Activated B cell treated with CpG ODN at 0.5 μM for 24 hours (primary cell): ENCODE data around the gene CDHR2. TPM values are rescaled to one million over a fixed set of nuclear protein-coding genes. Genes with fewer than 3 reads are reported as not detected.

Source experiments
- ATAC-seq: fragments of 200-7000 bp; cut with Tn5 transposase; one replicate; pipeline ENCODE4 v1.10.0; 2021; ENCODE audit warnings: low read depth, mild to moderate bottlenecking, moderate library complexity
- CTCF ChIA-PET: fragments of 350-600 bp; sonication (Branson Sonifier 250); formaldehyde crosslinking; loops from one replicate; lab custom pipeline; 2021; ENCODE audit warnings: antibody characterized with exemption; lab: Charles Lee
- POLR2A ChIA-PET: fragments of 350-600 bp; sonication (Branson Sonifier 250); formaldehyde crosslinking; loops from one replicate; lab custom pipeline; 2021; ENCODE audit warnings: antibody characterized with exemption; lab: Charles Lee
- DNase-seq: peaks from one replicate; pipeline ENCODE4 v3.0.0; 2022
- H3K27ac Mint-ChIP-seq: one replicate; pipeline ENCODE4 v1.8.0; 2020; ENCODE audit warnings: mixed read lengths
- H3K27me3 Mint-ChIP-seq: one replicate; pipeline ENCODE4 v1.8.0; 2021; ENCODE audit warnings: mixed read lengths
- H3K36me3 Mint-ChIP-seq: one replicate; pipeline ENCODE4 v1.8.0; 2021; ENCODE audit warnings: low read depth, mixed read lengths
- H3K4me1 Mint-ChIP-seq: one replicate; pipeline ENCODE4 v1.8.0; 2021; ENCODE audit warnings: mixed read lengths
- H3K4me3 Mint-ChIP-seq: one replicate; pipeline ENCODE4 v1.8.0; 2020; ENCODE audit warnings: mild to moderate bottlenecking, mixed read lengths
- H3K9me3 Mint-ChIP-seq: one replicate; pipeline ENCODE4 v1.8.0; 2020; ENCODE audit warnings: mixed read lengths
- CTCF ChIP-seq: fragments of 200-600 bp; IDR thresholded peaks from one replicate; pipeline ENCODE4 v1.8.0; 2022; ENCODE audit warnings: antibody characterized with exemption, mild to moderate bottlenecking
- intact Hi-C: fragments of 100-400 bp; cut with micrococcal nuclease; formaldehyde crosslinking; loops from one replicate; pipeline ENCODE4 v1.15.1; 2024
- total RNA-seq: library from RNA; stranded (reverse); gene quantifications from 2 replicates; pipeline ENCODE4 v1.2.3, GENCODE V29; 2022

CDHR2 gene
- total RNA-seq, 1 donor from 2014 or later: 0.31 TPM

GRCh38 chr5:176629317-176629852 lies 80.2 kb downstream of the CDHR2 start:
- no peak for TF ChIP-seq CTCF
- H3K9me3 Mint-ChIP-seq: no peaks in the 10 kb centered on the region
- peaks cover 27% of the 10 kb centered on the region for H3K27me3 Mint-ChIP-seq
- ChIA-PET CTCF (interaction anchor here (1.1 to 2.9 kb wide), 3 partner anchors 17 to 33 kb away, joined by 3 to 15 read pairs (median 10); partner anchors contain the start of gene TSPAN17), POLR2A (interaction anchor here (0.6 to 2.7 kb wide), 5 partner anchors 12 to 31 kb away, joined by 3 to 29 read pairs (median 5); partner anchors contain the start of gene TSPAN17)
- peak overlapping the region; percentile 64 for H3K4me3 Mint-ChIP-seq
- H3K4me1 Mint-ChIP-seq: peaks cover 47% of the 10 kb centered on the region
- H3K36me3 Mint-ChIP-seq: no peaks in the 10 kb centered on the region
- intact Hi-C loops: no loop called here
- DNase-seq (no peak), ATAC-seq (no peak)
- no peak overlapping the region for H3K27ac Mint-ChIP-seq

GRCh38 chr5:176629853-176630680 lies 80.9 kb downstream of the CDHR2 start, which contains the start of the genes EIF4E1B and SNCB:
TSS of gene EIF4E1B (plus strand) at chr5:176630675. CDS start at chr5:176642788, 12,113 bp downstream.
TSS of gene SNCB (minus strand) at chr5:176630534. CDS start at chr5:176629654, 880 bp downstream.
- H3K36me3 Mint-ChIP-seq: no peaks in the 10 kb centered on the region
- DNase-seq: peak; percentile 69
- TF ChIP-seq CTCF: no peak
- intact Hi-C loops: loop anchor here (1.0 to 5.0 kb wide), 4 partner anchors 11 to 93 kb away; partner anchors contain the start of genes GPRIN1, RNF44 and TSPAN17
- ATAC-seq: peak; percentile 97
- no peaks in the 10 kb centered on the region for H3K9me3 Mint-ChIP-seq
- H3K4me1 Mint-ChIP-seq: peaks cover 51% of the 10 kb centered on the region
- ChIA-PET POLR2A (interaction anchor here (0.6 to 2.7 kb wide), 10 partner anchors 10 to 271 kb away, joined by 3 to 29 read pairs (median 6); partner anchors contain the start of genes RNF44 and TSPAN17), CTCF (interaction anchor here (1.0 to 2.9 kb wide), 5 partner anchors 9 to 55 kb away, joined by 3 to 15 read pairs (median 4); partner anchors contain the start of gene TSPAN17)
- peaks cover 27% of the 10 kb centered on the region for H3K27me3 Mint-ChIP-seq
- H3K27ac Mint-ChIP-seq: no peak within 1 kb of the TSS
- peak within 1 kb of the TSS; percentile 77 for H3K4me3 Mint-ChIP-seq

GRCh38 chr5:176630681-176631222 lies 81.6 kb downstream of the CDHR2 start:
- ATAC-seq: peak; percentile 5
- TF ChIP-seq CTCF: no peak
- intact Hi-C loops: loop anchor here (1.0 to 5.0 kb wide), 4 partner anchors 11 to 93 kb away; partner anchors contain the start of genes GPRIN1, RNF44 and TSPAN17
- CTCF ChIA-PET: interaction anchor here (1.0 to 2.9 kb wide), 5 partner anchors 9 to 56 kb away, joined by 3 to 15 read pairs (median 4); partner anchors contain the start of gene TSPAN17
- Mint-ChIP-seq H3K27ac (no peak overlapping the region), H3K4me1 (peaks cover 55% of the 10 kb centered on the region), H3K9me3 (peaks cover 5% of the 10 kb centered on the region), H3K36me3 (no peaks in the 10 kb centered on the region), H3K27me3 (peaks cover 31% of the 10 kb centered on the region), H3K4me3 (peak overlapping the region; percentile 77)
- DNase-seq: no peak
- POLR2A ChIA-PET: interaction anchor here (0.6 to 2.7 kb wide), 7 partner anchors 9 to 272 kb away, joined by 4 to 29 read pairs (median 7); partner anchors contain the start of genes RNF44 and TSPAN17

- intact Hi-C loops: loop anchor here (5.0 kb wide), 1 partner anchor 94 kb away; the partner anchor contains the start of gene RNF44
- ChIA-PET POLR2A (interaction anchor here (1.2 to 2.7 kb wide), 2 partner anchors 8 to 15 kb away, joined by 4 to 29 read pairs; partner anchors contain the start of gene TSPAN17), CTCF (interaction anchor here (2.3 to 2.9 kb wide), 2 partner anchors 15 to 29 kb away, joined by 10 to 15 read pairs; partner anchors contain the start of gene TSPAN17)
- TF ChIP-seq CTCF: no peak
- no peak overlapping the region for H3K27ac Mint-ChIP-seq
- H3K9me3 Mint-ChIP-seq: peaks cover 5% of the 10 kb centered on the region
- DNase-seq (no peak), ATAC-seq (no peak)
- no peaks in the 10 kb centered on the region for H3K36me3 Mint-ChIP-seq
- peaks cover 30% of the 10 kb centered on the region for H3K27me3 Mint-ChIP-seq
- peaks cover 55% of the 10 kb centered on the region for H3K4me1 Mint-ChIP-seq
- H3K4me3 Mint-ChIP-seq: no peak overlapping the region
These were observed 82.5 kb downstream of the CDHR2 start for GRCh38 chr5:176631383-176632200.
